NCI-H146 treated with DMSO at 0.1 percent for 48 hours (cell line): Measurements from ENCODE around the gene ARHGAP24.
"Not testable (repeated sequence)": the region's sequence is repeated elsewhere in the genome, so short reads cannot be mapped to it uniquely, and the experiment has no call there.

Experiments
- DNase-seq: peaks from one replicate; lab custom pipeline; 2025; ENCODE audit not compliant: unreplicated experiment; lab: John Stamatoyannopoulos, UW

Gene ARHGAP24

DNA sequence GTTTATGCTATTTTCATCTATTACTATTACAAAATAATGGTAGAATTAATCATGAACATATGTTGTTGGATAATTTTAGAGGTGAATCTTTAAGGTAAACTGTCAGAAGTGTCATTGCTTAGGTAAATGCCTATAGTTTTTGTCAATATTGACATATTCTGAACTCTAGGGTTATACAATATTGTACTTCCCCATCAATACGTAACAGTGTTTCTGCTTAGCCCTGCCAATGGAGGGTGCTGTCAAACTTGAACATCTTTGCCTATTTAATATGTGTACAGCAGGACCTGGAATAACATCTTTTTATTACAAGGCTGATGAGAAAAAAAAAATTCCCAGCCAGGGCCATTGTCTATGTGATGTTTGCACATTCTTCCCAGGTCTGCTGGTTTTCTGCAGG, 40.8 kb downstream of the ARHGAP24 start:
- no peak for DNase-seq

DNA sequence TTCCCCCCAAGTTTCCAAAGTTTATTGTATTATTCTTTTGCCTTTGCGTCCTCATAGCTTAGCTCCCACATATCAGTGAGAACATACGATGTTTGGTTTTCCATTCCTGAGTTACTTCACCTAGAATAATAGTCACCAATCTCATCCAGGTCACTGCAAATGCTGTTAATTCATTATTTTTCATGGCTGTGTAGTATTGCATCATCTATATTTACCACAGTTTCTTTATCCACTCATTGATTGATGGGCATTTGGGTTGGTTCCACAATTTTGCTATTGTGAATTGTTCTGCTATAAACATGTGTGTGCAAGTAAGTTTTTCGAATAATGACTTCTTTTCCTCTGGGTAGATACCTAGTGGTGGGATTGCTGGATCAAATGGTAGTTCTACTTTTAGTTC, 43.6 kb downstream of the ARHGAP24 start:
- DNase-seq: not testable (repeated sequence)

DNA sequence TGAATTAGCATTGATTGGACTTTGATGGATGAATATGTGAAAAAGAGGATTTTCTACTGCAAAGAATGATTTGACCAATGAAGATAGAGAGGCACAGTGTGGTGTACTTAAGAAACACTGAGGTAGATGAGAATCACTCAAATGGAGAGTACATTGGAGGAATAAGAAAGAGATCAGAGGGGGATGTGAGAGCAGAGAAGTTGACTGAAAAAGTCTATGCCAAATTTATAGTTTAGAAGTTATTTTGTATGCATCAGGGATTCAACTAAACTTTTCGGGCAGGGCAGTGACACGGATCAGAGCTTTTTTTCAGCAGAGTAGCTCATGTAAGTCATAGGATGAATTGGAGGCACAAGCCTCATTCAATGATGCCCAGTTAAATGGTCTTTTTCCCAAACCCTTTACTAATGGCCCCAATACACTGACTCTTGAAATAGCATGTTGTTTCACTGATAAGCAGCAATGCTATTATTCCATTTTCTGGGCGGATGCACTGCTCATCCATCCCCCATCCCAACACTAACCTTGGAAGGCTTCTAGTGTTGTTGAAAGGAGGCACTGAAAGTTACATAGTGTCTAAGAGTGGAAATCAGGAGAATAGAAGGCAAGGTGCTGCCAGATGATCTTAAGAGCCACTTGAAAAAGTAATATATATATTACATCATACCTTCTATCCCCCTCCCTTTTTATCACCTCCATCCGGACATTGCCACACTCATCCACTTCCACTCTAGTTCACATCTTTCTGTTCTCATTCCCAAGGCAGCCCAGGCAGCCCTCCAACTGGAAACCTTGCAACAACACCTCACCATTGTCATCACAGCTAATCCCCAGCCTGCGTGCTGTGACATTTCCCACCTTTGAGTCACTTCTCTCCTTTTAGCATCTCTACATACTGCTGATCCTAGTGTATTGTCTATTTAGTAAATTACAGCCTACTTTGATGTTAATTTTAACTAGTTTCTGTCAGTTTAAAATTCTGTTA, 46.1 kb downstream of the ARHGAP24 start:
- DNase-seq: no peak

DNA sequence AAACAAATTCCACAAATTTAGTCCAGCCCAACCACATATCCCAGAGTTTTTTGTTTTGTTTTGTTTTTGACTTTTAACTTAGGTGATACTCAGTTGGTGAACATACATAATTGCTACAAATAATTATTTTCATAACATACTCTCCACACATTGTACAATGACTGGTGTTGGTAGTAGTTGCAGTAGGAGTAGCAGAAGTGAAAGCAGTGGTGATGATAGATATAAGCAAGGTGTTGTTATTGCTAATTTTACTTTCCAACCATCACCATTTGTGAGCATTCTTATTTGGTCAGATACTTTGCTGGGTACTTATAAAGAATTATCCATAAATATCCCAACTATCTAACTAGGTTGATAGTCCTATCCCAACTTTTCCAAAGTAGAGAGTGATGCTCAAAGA, 47.3 kb downstream of the ARHGAP24 start:
- no peak for DNase-seq

DNA sequence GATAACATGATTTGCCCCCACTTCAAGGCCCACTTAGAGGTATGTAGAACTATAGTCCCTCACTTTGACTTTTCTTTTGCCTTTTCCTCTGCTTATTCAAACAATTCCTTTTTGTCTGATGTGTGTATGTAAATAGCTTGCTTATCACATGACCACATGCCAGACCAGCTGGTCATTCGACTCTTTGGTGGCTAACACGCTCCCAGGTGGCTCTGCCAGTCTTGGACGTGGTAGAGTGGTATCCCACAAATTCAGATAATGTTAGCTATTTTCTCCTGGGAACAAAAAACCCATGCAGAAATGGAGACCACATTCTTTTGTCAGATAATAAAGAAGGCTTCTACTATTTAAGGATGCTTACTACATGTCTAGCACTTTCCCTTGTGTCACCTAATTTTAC, 47.9 kb downstream of the ARHGAP24 start:
- DNase-seq: no peak

DNA sequence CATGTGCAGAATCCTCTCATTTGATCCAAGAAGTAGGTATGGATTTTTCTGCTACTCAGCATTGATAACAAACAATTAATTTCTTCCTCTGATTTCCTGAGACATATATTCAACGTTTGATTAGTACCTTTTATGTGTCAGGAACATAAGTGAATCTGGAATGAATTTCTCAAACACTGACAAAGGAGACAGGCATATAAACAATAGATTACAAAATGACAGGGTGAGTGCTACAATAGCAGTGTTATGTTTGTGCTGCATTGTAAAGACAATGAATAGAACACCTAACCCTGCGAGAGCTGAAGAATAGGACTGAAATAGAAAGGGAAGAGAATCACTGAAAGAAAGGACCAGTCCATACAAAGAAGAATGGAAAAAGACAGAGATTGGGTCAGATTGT, 52.9 kb downstream of the ARHGAP24 start:
- no peak for DNase-seq

DNA sequence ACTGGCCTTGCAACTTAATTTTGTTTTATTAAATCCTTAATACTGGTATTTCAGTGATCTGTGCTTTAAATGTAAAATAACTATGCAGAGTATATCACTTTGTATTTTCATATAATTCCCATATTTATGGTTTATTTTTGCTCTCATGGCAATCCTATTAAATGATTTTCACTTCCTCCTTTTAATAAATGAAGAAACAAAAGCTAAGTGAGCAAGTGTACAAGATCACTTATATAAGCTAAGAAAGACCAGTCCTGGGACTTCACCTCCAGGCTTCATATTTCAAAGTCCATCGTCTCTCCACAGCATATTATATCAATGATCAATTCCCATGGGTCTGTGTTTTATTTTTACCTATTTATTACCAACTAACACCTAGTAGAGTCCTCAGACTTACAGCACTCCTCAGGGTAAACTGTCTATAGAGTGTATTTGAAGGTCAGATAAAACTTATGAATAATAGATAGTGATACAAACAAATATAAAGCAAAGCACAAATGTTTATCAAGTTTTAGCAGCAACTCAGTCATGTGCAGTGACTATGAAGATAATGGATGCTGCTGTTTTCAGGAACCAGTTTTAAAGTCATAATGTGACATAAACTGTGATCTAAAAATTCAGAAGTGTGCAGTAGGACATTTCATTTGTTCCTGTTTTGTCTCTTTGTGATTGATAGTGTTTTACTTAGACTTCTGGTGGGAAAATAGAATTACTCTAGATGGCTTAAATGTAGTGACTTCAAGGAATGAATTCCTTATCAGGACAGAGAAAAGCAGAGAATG, 56.8 kb downstream of the ARHGAP24 start:
- no peak for DNase-seq

DNA sequence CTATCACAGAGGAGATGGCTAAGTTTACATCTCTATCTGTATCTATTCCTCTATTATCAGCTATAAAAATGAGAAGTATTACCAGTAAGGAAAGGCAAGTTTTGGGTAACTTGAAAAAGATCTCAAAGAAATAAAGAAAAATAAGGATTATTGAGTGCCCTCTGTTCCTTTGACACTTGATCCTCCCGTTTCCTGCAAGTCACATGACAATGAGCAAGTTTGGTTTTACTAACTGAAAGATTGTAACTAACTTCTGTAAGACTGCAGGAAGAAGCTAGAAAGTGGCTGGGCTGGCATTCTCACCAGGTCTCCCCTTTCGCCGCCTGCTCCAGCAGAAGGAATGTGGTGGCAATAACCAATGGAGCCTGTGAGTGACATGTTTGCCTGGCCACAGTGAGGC, 59.2 kb downstream of the ARHGAP24 start:
- DNase-seq: no peak

DNA sequence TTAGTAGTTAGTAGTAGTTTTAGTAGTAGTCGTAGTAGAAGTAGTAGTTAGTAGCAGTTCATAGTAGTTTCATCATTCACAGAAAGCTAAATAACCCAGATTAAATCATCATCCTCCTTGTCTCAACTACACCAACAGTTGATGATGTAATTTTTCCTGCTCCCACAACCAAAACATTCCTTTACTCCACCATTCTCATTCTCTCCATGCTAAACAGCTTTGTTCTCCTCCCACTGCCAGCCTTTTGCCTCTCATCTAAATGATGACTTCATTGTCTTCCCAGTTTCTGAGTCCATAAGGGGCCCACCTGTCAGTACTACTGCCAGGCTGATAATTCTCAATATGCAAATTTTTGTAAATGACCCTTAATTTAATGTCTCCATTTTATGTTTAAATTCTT, 68.9 kb downstream of the ARHGAP24 start:
- no peak for DNase-seq

DNA sequence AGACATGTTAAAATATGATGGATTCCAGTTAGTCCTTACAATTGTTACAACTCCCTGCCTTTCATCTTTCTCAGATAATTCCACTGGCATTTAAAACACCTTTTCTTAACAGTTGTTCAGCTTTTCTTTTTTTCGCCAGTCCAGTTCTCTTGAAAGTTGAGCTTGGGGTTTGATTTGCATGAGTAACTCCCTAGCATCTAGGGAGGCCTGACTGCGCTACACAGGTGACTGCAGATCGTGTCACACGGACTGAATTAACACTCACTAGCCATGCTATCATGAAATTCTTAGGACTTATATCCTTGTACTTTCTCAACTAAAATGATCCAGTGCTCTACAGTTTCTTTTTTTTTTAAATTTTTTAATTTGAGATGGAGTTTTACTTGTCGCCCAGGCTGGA, 69.8 kb downstream of the ARHGAP24 start:
- no peak for DNase-seq

DNA sequence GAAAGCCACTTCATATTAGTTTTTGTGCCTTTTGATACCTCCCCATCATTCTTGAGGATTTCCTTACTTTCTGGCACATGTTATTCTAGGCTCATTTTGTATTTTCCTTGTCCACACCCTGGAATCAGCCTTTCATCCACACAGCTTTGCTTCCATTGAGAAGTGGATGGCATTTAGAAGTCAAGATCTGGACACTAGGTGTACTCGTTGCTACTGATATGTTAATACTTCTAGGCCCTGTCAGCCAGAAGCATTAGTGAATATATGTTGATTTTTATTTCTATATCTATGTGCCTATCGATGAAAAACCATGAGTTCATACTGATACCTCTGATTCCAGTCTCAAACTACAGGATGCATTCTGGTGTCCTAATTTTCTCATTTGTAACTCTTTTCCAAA, 73.2 kb downstream of the ARHGAP24 start:
- no peak for DNase-seq

DNA sequence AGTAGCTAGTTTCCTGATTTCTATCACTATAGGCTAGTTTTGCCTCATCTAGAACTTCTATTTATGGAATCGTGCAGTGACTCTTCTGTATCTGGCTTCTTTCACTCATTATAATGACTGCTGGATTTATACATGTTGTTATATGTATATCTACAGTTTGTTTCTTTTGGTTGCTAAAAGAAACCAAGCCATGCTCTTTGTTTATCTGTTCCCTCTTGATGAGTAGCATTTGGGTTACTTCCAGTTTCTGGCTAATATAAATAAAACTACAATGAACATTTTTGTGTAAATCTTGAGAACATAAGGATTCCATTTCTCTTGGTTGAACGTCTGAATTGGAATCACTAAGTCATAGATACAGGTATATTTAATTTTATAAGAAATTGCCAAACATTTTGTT, 73.9 kb downstream of the ARHGAP24 start:
- no peak for DNase-seq

DNA sequence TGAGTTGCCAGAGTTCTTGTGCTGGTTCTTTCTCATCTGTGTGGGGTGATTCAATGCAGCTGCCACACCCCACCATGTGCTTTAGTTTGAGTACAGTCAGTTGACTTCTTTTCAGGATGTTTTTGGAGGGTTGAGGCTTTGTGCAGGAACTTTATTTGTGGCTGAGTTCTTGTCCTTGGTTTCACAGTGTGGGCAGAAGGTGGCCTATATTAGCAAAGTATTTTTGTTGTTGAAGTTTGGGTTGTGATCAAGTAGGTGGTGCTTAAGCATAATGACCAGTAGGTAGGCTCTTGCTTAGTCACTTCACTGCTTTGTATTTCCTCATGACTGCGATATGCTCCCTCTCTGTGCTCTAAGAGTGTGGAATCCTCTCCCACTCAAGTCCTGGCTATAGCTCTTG, 80.3 kb downstream of the ARHGAP24 start:
- no peak for DNase-seq

DNA sequence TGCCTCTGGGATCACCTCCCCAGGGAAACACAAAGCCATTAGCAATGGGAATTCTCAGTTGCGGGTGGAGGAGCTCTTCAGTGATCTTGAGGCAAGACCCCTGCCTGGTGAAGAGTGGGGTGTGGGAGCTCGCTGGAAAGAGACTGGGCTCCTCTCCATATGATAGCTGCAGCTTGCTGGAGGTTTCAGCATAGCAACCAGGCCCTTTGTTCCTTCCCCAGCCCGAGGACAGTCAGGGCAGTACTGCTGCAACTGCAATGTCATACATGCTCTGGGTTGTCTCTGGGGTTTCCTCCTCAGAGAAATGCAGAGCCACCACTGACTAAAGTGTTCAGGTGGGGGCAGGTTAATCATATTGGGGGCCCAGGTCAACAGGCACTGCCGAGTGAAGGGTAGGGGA, 81.3 kb downstream of the ARHGAP24 start:
- no peak for DNase-seq

DNA sequence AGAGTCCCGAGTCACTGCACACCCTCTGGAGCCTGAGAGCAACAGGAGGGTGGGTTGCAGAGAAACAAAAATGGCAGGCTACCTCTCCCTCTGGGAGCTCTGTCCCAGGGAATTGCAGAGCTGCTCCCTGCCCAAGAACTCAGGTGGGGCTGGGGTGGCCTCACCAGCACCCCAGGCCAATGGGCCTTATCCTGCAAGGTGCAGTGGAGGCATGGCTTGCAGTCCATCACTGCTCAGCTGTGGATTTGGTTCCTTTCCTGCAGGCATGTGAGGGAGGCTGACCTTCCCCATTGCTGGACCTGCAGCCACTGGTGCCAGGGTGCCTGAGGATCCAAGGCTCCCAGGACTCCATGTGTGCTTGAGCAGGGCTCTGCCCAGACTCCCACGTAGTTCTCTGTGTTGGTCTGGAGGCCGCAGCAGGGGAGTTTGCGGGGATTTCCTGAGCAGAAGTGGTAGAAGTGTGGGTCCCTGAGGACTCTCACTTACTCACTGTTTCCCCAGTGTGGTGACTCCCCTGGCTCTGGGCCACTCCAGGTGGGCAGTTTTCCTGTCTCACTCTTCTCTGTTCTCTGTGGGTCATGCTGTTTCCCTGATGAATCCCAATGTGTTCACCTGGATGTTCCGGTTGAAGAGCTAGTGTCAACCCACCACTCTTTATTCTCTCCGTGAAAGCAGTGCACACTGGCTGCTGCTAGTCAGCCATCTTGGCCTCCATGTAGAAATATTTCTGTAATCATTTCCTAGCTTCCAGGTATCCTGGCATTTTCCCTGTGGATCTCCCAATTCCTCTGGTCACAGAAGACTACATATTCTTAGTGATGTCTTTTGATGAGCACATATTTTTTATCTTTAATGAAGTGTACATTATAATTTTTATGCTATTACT, 82.3 kb downstream of the ARHGAP24 start:
- DNase-seq: no peak

DNA sequence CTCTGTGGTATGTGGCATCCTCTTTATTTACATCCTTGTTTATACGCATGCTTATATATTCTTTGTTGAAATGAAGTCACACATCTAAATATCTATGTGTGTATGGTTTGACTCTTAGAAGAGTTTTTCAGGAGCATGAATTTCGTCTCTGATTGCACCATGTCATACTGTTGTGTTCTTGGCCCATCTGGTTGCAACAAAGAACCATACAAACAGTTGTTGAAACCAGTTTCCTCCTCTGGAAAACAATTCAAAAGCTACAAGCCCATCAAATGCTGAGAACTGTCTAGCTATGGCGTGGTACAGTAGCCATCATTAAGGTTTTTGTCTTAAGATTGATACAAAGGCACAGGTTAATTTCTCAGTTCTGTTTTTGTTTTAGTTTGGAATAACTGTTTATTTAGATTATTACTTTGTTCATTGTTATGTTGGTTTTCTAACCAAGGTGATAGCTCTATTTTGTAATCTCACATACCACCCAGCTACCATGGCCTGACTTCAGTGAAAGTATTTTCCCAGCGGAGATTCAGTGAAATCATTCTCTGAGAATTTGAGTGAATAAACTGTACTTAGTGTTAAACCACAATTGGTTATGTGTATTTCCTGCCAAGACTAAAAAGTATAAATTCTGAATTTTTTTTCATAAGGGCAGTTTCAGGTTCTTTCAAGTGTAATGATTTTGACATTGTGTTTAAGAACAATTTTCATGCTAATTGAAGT, 91.0 kb downstream of the ARHGAP24 start:
- DNase-seq: no peak

DNA sequence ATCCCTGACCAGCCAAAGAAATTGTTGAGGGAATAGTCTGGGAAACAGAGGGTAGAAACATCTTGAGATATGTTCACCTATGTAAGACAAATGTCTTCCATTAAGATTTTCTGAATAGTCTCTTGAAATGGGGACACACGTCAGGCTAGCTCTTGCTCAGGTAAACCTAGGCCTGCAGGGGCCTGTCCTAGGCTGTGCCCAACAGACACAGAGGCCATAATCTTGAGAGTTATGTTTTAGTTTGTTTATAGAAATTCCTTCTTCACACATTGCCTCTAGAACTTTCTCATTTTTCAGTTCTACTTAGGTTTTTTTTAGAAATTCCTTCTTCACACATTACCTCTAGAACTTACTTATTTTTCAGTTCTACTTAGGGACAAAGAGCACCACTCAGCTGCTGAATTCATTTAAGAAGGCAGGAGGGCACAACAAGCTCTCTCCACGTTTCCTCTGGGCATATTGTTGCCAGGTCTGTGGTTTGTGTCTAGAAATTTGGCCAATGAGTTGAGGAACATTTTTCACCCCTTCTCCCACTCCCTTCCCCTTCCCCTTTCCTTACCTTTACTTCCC, 94.9 kb downstream of the ARHGAP24 start:
- DNase-seq: no peak

DNA sequence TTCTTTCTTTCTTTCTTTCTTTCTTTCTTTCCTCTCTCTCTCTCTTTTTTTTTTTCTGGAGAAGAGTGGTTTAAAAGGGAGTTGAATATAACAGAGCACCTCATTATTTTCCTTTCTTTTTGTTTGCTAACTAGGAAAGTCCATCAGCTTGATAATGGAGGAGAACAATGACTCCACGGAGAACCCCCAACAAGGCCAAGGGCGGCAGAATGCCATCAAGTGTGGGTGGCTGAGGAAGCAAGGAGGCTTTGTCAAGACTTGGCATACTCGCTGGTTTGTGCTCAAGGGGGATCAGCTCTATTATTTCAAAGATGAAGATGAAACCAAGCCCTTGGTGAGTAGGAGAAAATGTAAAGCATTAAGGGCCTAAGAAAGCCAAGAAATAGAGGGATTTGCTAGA, 95.4 kb downstream of the ARHGAP24 start:
- DNase-seq: no peak

DNA sequence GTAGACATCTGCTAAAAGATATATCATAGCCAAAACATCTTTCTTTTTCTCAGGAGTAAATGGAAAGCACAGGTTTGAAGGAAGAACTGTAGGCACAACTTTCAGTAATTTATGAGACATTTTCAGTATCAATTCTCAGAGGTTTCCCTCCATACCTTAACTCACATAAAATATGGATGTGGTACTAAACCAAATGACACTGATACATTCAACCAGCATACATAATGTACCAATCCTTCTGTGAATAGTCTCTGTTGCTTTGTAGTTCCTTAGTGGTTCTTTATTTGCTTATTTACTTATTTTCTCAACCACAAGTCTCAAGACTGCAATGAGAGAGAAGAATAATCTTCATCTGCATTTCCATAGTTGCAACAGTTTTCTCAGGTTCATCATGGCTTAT, 96.1 kb downstream of the ARHGAP24 start:
- DNase-seq: no peak

DNA sequence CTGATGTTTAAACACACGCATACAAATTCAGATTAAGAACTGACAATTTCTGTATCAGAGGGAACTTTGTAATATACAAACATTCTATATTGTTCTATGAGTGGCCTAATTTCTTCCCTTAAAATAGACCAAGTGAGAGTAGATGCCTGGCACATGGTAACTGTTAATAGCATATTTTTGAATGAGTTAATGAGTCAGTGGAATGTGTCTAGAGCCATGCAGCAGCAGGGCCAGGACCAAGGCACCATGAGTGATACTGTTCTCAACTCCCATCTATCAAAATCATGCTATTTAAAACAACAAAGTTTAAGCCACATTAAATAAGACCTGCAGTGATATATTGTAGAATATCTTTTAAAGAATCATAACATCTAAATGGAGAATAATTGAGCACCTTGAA, 98.3 kb downstream of the ARHGAP24 start:
- DNase-seq: no peak
